Astrocyte of the spinal cord (primary cell): Measurements from ENCODE around the gene ST6GALNAC3.

Experiments
- DNase-seq: peaks from one replicate; pipeline ENCODE4 v3.0.0; 2011; ENCODE audit warnings: low read depth, low spot score
- H3K4me3 ChIP-seq: 2 replicates; pipeline ENCODE4 v1.5.1; 2011; ENCODE audit warnings: low read depth, mild to moderate bottlenecking, low read length, moderate library complexity
- in situ Hi-C: cut with HindIII; loops from 2 replicates; pipeline ENCODE4 v1.10.0; 2017; ENCODE audit warnings: low sequenced_read_pairs
- TF ChIP-seq, protein P1 (sequence below): IDR thresholded peaks from 2 replicates; pipeline ENCODE4 v1.5.1; 2012; ENCODE audit warnings: low read depth, mild to moderate bottlenecking, low read length, inconsistent platforms

Gene ST6GALNAC3

DNA sequence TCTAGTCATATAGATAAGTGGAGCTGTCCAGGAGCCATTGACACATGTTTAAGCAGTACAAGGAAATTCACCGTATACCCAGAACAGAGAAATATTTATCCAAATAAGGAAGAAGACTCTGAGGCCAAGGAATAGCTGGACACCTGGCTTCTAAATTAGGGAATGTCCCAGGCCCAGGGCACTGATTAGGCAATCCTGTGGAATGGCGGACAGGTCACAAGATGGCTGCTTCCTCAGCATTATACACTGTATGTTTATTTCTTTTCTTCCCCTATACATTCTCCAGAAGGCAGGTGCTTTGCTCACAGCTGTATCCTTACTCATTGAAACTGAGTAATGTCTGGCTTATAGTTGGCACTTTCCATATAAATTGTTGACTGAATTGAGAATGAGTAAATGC lies 59.4 kb downstream of the ST6GALNAC3 start:
- in situ Hi-C loops = no loop called here
- DNase-seq = no peak
- TF ChIP-seq, protein P1, sequence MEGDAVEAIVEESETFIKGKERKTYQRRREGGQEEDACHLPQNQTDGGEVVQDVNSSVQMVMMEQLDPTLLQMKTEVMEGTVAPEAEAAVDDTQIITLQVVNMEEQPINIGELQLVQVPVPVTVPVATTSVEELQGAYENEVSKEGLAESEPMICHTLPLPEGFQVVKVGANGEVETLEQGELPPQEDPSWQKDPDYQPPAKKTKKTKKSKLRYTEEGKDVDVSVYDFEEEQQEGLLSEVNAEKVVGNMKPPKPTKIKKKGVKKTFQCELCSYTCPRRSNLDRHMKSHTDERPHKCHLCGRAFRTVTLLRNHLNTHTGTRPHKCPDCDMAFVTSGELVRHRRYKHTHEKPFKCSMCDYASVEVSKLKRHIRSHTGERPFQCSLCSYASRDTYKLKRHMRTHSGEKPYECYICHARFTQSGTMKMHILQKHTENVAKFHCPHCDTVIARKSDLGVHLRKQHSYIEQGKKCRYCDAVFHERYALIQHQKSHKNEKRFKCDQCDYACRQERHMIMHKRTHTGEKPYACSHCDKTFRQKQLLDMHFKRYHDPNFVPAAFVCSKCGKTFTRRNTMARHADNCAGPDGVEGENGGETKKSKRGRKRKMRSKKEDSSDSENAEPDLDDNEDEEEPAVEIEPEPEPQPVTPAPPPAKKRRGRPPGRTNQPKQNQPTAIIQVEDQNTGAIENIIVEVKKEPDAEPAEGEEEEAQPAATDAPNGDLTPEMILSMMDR = no peak
- no peak overlapping the region for H3K4me3 ChIP-seq

DNA sequence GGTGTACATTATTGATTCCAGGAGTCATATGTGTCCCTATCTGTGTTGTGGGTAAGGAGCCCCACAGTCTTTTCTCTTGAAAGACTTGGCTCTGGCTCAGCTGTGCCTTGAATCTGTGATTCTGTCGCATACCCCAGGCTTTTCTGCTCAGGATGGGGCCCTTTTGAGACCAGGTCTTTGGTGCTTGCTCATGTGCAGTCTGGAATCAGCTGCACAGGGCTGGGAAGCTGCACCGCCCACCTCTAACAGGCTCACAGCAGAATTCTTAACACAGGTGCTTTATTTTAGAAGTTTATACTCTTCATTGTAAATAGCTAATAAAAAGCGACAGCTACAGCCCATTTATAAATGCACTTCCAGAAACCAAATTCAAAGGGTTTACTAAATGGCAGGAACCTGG lies 61.3 kb downstream of the ST6GALNAC3 start:
- H3K4me3 ChIP-seq = no peak overlapping the region
- in situ Hi-C loops = no loop called here
- TF ChIP-seq, protein P1 = no peak
- DNase-seq = no peak

DNA sequence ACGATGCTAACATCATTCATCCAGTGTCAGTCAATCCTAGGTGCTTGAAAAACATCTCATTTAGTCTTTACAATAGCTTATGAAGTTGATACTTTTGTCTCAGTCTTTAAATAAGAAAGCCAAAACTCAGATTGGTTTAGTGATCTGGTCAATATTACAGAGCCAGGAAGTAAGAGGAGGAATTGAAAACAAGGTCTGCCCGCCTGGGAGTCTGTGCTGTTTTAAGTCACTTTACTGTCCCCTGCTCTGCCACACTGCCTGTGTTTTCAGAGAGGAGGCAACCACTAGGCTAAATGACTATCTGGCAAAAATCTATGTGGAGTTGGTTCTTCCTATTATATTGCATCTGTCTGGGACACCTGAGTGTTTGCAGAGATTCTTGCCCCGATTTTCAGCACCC lies 62.3 kb downstream of the ST6GALNAC3 start:
- no peak overlapping the region for H3K4me3 ChIP-seq
- no peak for DNase-seq
- TF ChIP-seq, protein P1 = no peak
- in situ Hi-C loops = no loop called here

DNA sequence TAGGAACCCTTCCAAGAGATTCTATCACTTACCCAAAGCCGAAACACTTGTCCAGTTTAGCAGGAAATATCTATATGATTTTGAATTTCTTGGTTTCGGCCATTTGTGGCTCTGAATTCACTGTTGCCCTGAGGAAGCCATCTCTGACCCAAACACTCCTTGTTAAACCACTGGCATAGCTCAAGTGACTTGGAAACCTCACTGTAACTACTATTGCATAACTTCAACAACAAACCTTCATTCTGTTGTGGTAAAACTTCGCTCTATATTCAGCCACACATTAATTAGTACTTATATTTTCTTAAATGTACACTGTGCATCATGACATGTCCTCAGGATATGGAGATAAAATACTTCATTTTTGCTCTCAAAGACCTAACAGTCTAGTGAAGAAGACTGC lies 63.2 kb downstream of the ST6GALNAC3 start:
- TF ChIP-seq, protein P1 = no peak
- no peak overlapping the region for H3K4me3 ChIP-seq
- no peak for DNase-seq
- in situ Hi-C loops = no loop called here

DNA sequence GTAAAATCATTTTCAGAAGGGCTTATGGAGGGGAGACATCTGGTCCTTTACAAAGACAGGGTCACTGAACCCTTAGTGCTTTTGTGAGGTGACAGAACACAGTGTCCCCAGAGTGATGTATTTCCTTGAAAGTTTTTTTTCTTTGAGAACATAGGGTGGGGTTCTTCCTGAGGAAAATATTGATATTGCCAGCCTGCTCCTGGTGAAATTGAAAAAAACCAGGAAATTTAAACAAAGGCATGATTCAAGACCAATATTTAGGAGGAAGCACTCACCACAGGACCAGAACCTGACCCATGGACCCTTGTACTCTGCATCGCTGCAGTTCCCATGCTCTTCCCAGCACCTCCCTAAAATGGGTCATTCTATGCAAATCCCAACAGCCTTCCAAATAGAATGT lies 63.7 kb downstream of the ST6GALNAC3 start:
- in situ Hi-C loops = no loop called here
- TF ChIP-seq, protein P1 = no peak
- DNase-seq = no peak
- no peak overlapping the region for H3K4me3 ChIP-seq

DNA sequence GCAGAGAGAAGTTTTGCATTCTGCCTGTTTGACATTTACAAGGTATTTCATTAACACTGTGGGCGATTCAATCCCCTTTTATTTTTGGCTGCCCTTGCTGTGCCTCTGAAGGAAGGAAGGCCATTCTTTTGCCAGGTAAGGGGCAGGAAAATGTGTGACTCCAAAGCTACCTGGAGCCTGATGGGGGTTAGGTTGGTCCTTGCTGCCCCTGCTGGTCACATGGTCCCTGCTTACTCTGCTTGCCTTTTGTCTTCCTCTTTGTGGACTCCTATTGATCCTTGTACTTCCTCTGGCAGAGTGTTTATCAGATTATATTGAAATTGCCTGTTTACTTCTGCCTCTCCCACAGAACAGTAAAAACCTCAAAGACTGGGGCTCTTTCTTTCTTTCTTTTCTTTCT lies 65.7 kb downstream of the ST6GALNAC3 start:
- in situ Hi-C loops = no loop called here
- TF ChIP-seq, protein P1 = no peak
- no peak for DNase-seq
- H3K4me3 ChIP-seq = no peak overlapping the region

DNA sequence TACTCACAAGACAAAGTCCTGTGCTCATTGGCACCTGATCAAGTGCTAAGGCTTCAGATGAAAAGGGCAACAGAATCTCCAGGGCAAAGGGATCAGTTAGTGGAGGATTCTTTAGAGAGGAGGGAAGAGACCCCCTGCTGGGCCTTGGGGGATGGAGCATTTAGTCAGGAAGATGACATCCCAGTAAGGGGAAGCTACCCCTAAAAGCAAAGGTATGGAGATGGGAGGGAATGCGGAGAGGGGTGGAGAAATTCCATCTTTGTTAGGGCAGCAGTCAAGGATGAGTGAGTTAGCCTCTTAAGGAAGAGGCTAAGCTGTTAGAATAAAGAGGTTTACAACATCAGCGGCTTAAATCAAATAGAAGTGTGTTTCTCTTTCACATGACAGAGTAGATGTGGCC lies 67.4 kb downstream of the ST6GALNAC3 start:
- H3K4me3 ChIP-seq = no peak overlapping the region
- in situ Hi-C loops = no loop called here
- DNase-seq = no peak
- TF ChIP-seq, protein P1 = no peak
